GM20000 (cell line): ENCODE results near the gene ABCG8.

Source experiments
- DNase-seq: peaks from one replicate; pipeline ENCODE4 v3.0.0; 2012; ENCODE audit warnings: low spot score
- CTCF ChIP-seq: IDR thresholded peaks from 2 replicates; pipeline ENCODE4 v1.5.1; 2012; ENCODE audit warnings: mild to moderate bottlenecking, control low read depth; ENCODE audit errors: extremely low read depth, missing control alignments

Gene ABCG8

DNA sequence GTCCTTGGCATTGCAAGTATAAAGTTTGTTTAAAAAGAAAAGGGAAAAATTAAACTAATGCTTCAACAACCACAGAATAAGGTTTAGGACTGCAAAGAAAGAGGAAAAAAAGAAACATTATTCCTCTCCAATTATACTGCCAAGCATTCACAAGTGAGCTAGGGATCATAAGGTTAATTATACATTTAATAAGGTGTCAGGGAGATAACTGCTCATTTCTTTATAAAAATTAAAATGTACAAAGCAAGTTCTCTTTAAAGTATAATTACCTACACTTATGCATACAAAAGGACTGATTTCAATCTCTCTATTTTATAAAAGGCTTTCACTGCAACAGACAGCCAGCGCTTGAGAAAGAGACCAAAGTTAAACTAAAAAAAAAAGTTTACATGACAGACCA is 58.1 kb downstream of the ABCG8 start:
- no peak for DNase-seq
- TF ChIP-seq CTCF: no peak

- TF ChIP-seq CTCF: no peak
- no peak for DNase-seq
These were observed 58.7 kb downstream of the ABCG8 start for GRCh38 chr2:43897492-43897891.

- TF ChIP-seq CTCF: no peak
- no peak for DNase-seq
These were observed 59.5 kb downstream of the ABCG8 start for GRCh38 chr2:43898134-43898837.

GRCh38 chr2:43898838-43899346 is 60.1 kb downstream of the ABCG8 start:
- no peak for DNase-seq
- TF ChIP-seq CTCF: no peak

DNA sequence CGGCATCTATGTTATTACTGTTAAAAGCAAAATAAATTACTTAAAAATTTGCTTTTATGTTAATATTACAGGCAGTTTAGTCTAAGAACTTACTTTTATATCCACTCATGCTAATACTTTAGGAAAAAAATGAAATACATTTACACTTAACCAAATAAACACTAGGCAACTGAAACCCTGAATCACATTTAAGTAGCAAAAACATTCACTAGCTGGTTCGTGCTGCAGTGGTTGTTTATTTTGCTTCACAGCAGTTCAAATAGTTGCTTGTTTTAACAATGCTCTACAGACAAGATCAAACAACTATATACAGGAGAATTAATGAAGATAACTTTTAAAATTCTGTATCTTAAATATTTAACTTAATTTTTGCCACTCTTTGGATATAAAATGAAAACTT is 60.8 kb downstream of the ABCG8 start:
- no peak for DNase-seq
- no peak for TF ChIP-seq CTCF

- no peak for TF ChIP-seq CTCF
- peak; percentile 8 for DNase-seq
These were observed 66.6 kb downstream of the ABCG8 start for GRCh38 chr2:43905371-43905803.

DNA sequence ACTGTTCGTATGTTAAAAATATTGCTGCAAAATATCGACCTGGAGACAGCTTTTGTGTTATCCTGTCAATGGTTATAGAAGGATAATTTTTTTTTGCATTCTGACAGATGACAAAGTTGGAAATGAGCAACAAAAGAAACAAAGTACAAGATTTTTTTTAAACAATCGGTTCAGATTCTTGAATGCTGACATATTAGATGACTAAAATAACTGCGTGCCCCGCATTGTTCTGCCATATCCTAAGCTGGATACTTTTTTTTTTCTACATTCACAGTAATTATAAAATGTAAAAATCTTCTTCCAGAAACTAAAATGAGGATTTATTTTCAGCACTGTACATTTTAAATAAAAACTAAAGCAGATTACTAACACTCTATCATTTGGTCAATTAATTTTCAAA is 67.1 kb downstream of the ABCG8 start:
- TF ChIP-seq CTCF: no peak
- no peak for DNase-seq
